Bronchial smooth muscle cell (primary cell): ENCODE measurements around the gene USP51. TPM values are rescaled to one million over a fixed set of nuclear protein-coding genes. Genes with fewer than 3 reads are reported as not detected.

Source experiments
- total RNA-seq: library from RNA; depleted of rRNA; stranded (reverse); fragments of >200 nt; gene quantifications from 2 replicates; pipeline ENCODE4 v1.2.1, GENCODE V29; 2014

Gene USP51
- 1.9 and 3.6 TPM in 2 replicates for total RNA-seq

GRCh38 chrX:55489314-55490009 lies at the start of gene USP51:
Gene USP51 (minus strand): TSS chrX:55489848. CDS start chrX:55488939, 909 bp downstream.

GRCh38 chrX:55451990-55452832 lies 37.4 kb downstream of the USP51 start, which contains the start of gene MAGEH1:
Gene MAGEH1 (plus strand): TSS chrX:55452127. CDS start chrX:55452375, 248 bp downstream.

Other genes starting within 250 kb of the USP51 start
- not detected in 2 replicates for gene PAGE3, start 224.9 kb downstream of the USP51 start, total RNA-seq
- 26.4 and 27.6 TPM in 2 replicates for gene MAGEH1, start 37.7 kb downstream of the USP51 start, total RNA-seq
- not detected in 2 replicates for gene FOXR2, start 133.6 kb upstream of the USP51 start, total RNA-seq
- 54.2 and 55.1 TPM in 2 replicates for gene RRAGB, start 227.9 kb upstream of the USP51 start, total RNA-seq